ENCODE results near the gene GAPT.
"Not testable (repeated sequence)": the region's sequence is repeated elsewhere in the genome, so short reads cannot be mapped to it uniquely, and the experiment has no call there.

GAPT gene

GRCh38 chr5:58505971-58506640, 14.9 kb downstream of the GAPT start:
- DNase-seq = no peak

GRCh38 chr5:58507715-58508114, 16.5 kb downstream of the GAPT start:
- no peak for DNase-seq

- DNase-seq = no peak
Measured at GRCh38 chr5:58517198-58517597, 26.0 kb downstream of the GAPT start.

GRCh38 chr5:58523956-58524355, 32.7 kb downstream of the GAPT start:
- DNase-seq = no peak

- DNase-seq = no peak
Measured at GRCh38 chr5:58524571-58524970, 33.3 kb downstream of the GAPT start.

- DNase-seq = no peak
Measured at GRCh38 chr5:58530942-58531490, 39.8 kb downstream of the GAPT start.

- DNase-seq = not testable (repeated sequence)
Measured at GRCh38 chr5:58541935-58542334, 50.7 kb downstream of the GAPT start.

GRCh38 chr5:58542709-58543108, 51.5 kb downstream of the GAPT start:
- DNase-seq = peak; percentile 41

- no peak for DNase-seq
Measured at GRCh38 chr5:58543723-58544122, 52.5 kb downstream of the GAPT start.

GRCh38 chr5:58544195-58544594, 53.0 kb downstream of the GAPT start:
- DNase-seq = no peak

GRCh38 chr5:58544926-58545325, 53.7 kb downstream of the GAPT start:
- DNase-seq = no peak

- no peak for DNase-seq
Measured at GRCh38 chr5:58545912-58546311, 54.7 kb downstream of the GAPT start.

All from NCI-H774 (cell line).